OCI-LY3 (cell line): ENCODE measurements around the gene SLC25A21.

Experiments used
- EZH2phosphoT487 ChIP-seq: fragments of 200-600 bp; shearing (Covaris generic); IDR thresholded peaks from 2 replicates; pipeline ENCODE4 v1.6.1; 2018; ENCODE audit warnings: antibody characterized with exemption, mixed run types, low read depth
- TF ChIP-seq, protein P1 (sequence below): fragments of 200-600, 300-600 bp; sonication (generic); IDR thresholded peaks from 2 replicates; pipeline ENCODE4 v1.5.1; 2014; ENCODE audit warnings: antibody characterized with exemption, low read length, low read depth

DNA sequence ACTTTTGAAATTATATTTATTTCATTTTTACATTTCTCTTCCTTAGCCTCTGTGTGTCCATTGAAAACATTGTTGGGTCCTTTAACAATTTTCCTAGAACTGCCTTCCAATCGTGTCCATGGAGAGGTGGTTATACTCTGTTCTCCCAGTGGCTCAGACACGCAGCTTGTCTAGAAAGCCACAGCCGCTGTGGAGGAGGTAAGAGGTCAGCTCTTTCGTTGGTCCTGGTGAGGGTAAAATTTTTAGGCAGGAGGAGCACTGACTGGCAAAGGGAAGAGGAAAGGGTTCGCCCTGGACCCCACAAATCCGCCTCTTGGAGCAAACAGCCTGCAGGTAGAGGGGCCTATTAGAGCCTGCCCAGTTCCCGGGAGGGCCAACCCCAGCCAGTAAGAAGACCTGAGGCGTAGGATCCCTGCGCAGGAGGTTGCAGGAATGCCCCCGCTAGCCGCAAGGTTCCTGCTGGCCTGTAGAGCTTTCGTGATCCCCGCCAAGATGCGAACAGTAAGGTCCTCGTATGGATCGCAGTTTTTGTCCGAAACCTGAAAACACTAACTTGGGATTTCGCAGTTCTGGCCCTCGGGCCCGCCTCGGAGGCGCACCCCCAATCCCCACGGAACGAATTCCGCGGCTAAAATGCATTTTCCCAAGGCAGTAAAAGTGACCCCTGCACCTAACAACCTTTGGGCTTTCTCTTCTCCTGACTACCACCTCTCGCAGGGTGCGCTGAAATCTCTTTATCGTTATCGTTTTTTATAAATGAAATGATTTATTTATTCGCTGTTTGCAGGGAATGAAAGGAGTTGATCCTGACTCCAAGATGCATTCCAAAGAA is 518.2 kb downstream of the SLC25A21 start:
- TF ChIP-seq, protein P1, sequence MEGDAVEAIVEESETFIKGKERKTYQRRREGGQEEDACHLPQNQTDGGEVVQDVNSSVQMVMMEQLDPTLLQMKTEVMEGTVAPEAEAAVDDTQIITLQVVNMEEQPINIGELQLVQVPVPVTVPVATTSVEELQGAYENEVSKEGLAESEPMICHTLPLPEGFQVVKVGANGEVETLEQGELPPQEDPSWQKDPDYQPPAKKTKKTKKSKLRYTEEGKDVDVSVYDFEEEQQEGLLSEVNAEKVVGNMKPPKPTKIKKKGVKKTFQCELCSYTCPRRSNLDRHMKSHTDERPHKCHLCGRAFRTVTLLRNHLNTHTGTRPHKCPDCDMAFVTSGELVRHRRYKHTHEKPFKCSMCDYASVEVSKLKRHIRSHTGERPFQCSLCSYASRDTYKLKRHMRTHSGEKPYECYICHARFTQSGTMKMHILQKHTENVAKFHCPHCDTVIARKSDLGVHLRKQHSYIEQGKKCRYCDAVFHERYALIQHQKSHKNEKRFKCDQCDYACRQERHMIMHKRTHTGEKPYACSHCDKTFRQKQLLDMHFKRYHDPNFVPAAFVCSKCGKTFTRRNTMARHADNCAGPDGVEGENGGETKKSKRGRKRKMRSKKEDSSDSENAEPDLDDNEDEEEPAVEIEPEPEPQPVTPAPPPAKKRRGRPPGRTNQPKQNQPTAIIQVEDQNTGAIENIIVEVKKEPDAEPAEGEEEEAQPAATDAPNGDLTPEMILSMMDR, result no peak
- no peak for TF ChIP-seq EZH2phosphoT487
